Measurements from ENCODE around the gene PRKAG1. TPM values are rescaled to one million over a fixed set of nuclear protein-coding genes. Genes with fewer than 3 reads are reported as not detected.

The PRKAG1 gene
- total and polyA plus RNA-seq, 7 experiments from 2014 or later = 34.0 to 74.4 (median 49.6) TPM

- ATAC-seq = no peak
- ChIA-PET CTCF (interaction anchor here (2.3 kb wide), 1 partner anchor 10 kb away, joined by 8 read pairs; no protein-coding TSS in a partner anchor), POLR2A (interaction anchor here (1.0 kb wide), 1 partner anchor 15 kb away, joined by 4 read pairs; the partner anchor contains the start of gene WNT1)
- Mint-ChIP-seq H3K9me3 (peaks cover 0 to 1% (median 0%) of the 10 kb centered on the region in 11 donors), H3K27ac (no peak overlapping the region), H3K36me3 (no peaks in the 10 kb centered on the region), H3K27me3 (peaks cover 44 to 74% (median 61%) of the 10 kb centered on the region in 5 donors), H3K4me1 (peaks cover 15 to 27% (median 21%) of the 10 kb centered on the region in 7 donors), H3K4me3 (no peak overlapping the region)
- H3K27ac ChIP-seq (ENCODE audit: low read depth, low read length) = no peak overlapping the region
- H3K36me3 ChIP-seq (ENCODE audit: control insufficient read depth in 2 of 3, insufficient read depth in 3 of 3, low read length in 3 of 3) = no peaks in the 10 kb centered on the region
- intact Hi-C loops (cut with micrococcal nuclease) = loop anchor here (2.0 kb wide), 2 partner anchors 13 to 59 kb away; no protein-coding TSS in a partner anchor
- H3K27me3 ChIP-seq (ENCODE audit: control insufficient read depth in 2 of 2, insufficient read depth in 2 of 2, low read length in 2 of 2) = peaks cover 0 to 20% of the 10 kb centered on the region in 2 donors
- H3K9me3 ChIP-seq (ENCODE audit: control insufficient read depth in 2 of 3, low read length in 3 of 3) = no peaks in the 10 kb centered on the region
- DNase-seq = no peak
- H3K4me3 ChIP-seq (ENCODE audit: low read length) = no peak overlapping the region
- peaks cover 4 to 18% of the 10 kb centered on the region in 2 donors for H3K4me1 ChIP-seq (ENCODE audit: control insufficient read depth in 2 of 2, insufficient read depth in 2 of 2, low read length in 2 of 2)
These were observed 24.8 kb downstream of the PRKAG1 start for GRCh38 chr12:48993787-48994186.

DNA sequence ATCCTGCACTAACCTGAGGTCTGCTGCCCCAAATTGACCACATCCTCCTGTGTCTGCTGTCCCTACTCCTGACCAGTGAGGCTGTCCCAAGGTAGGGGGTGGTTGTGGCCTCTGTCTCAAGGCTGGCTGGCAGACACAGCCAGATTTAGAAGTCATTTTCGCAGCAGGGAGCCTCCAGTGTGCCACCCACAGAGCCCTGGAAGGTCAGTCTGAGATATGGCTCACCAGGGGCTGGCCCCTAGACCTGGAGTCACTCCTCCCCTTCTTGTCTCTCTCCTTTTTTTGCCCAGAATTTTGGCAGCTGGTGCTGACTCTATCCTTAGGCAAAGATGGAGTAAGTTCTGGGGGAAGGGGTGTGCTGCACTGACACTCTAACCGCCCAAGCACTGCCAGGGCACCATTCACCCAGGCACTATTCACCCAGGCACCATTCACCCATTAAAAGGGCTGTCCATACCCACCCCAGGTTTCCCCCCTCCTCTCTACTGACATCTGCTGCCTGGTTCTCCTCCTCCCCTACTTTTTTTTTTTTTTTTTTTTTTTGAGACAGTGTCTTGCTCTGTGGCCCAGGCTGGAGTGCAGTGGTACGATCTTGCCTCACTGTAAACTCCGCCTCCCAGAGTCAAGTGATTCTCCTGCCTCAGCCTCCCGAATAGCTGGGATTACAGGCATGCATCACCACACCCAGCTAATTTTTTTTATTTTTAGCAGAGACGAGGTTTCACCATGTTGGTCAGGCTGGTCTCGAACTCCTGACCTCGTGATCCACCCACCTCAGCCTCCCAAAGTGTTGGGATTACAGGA is 27.1 kb downstream of the PRKAG1 start:
- Mint-ChIP-seq H3K9me3 (peaks cover 0 to 1% (median 0%) of the 10 kb centered on the region in 11 donors), H3K27ac (no peak overlapping the region), H3K36me3 (no peaks in the 10 kb centered on the region), H3K4me1 (peaks cover 9 to 20% (median 18%) of the 10 kb centered on the region in 7 donors), H3K4me3 (no peak overlapping the region), H3K27me3 (peaks cover 47 to 78% (median 59%) of the 10 kb centered on the region in 5 donors)
- Histone ChIP-seq H3K36me3 (ENCODE audit: control insufficient read depth in 2 of 3, insufficient read depth in 3 of 3, low read length in 3 of 3) (no peaks in the 10 kb centered on the region), H3K27me3 (ENCODE audit: control insufficient read depth in 2 of 2, insufficient read depth in 2 of 2, low read length in 2 of 2) (peaks cover 0 to 5% of the 10 kb centered on the region in 2 donors), H3K4me1 (ENCODE audit: control insufficient read depth in 2 of 2, insufficient read depth in 2 of 2, low read length in 2 of 2) (peaks cover 0 to 4% of the 10 kb centered on the region in 2 donors), H3K9me3 (ENCODE audit: control insufficient read depth in 2 of 3, low read length in 3 of 3) (no peaks in the 10 kb centered on the region), H3K4me3 (ENCODE audit: low read length) (no peak overlapping the region), H3K27ac (ENCODE audit: low read depth, low read length) (no peak overlapping the region)
- ChIA-PET POLR2A (interaction anchor here (1.2 kb wide), 1 partner anchor 8 kb away, joined by 3 read pairs; no protein-coding TSS in a partner anchor), CTCF (interaction anchor here (0.5 to 1.3 kb wide), 6 partner anchors 12 to 80 kb away, joined by 3 to 4 read pairs (median 3); partner anchors contain the start of gene WNT1)
- intact Hi-C loops (cut with micrococcal nuclease) = no loop called here
- no peak for DNase-seq
- no peak for ATAC-seq

DNA sequence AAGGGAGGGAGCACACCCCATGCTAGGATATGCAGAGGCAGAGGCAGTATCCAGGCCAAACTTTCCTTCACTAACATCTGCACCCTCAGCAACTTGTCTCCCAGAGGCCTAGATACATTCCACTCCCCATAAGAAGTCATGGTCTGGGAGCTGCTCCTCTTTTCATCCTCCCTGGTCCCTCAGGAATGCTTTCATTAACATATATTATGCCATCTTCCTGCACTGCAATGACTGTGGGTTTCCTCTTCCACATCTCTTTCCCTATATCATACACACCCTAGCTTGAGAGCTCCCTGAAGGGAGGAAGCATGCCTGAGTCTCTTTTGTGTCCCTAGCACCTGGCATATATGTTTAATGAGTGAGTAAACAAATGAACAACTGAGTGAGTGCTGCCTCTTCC is 28.0 kb downstream of the PRKAG1 start:
- ChIA-PET POLR2A (interaction anchor here (0.9 kb wide), 1 partner anchor 10 kb away, joined by 3 read pairs; no protein-coding TSS in a partner anchor), CTCF (interaction anchor here (0.5 kb wide), 1 partner anchor 71 kb away, joined by 4 read pairs; no protein-coding TSS in a partner anchor)
- Mint-ChIP-seq H3K36me3 (no peaks in the 10 kb centered on the region), H3K9me3 (peaks cover 0 to 1% (median 0%) of the 10 kb centered on the region in 11 donors), H3K4me1 (peaks cover 7 to 18% (median 15%) of the 10 kb centered on the region in 7 donors), H3K4me3 (no peak overlapping the region), H3K27ac (no peak overlapping the region), H3K27me3 (peaks cover 39 to 78% (median 51%) of the 10 kb centered on the region in 5 donors)
- intact Hi-C loops (cut with micrococcal nuclease) = no loop called here
- no peaks in the 10 kb centered on the region for H3K36me3 ChIP-seq (ENCODE audit: control insufficient read depth in 2 of 3, insufficient read depth in 3 of 3, low read length in 3 of 3)
- H3K4me1 ChIP-seq (ENCODE audit: control insufficient read depth in 2 of 2, insufficient read depth in 2 of 2, low read length in 2 of 2) = peaks cover 0 to 4% of the 10 kb centered on the region in 2 donors
- no peak overlapping the region for H3K4me3 ChIP-seq (ENCODE audit: low read length)
- peaks cover 0 to 5% of the 10 kb centered on the region in 2 donors for H3K27me3 ChIP-seq (ENCODE audit: control insufficient read depth in 2 of 2, insufficient read depth in 2 of 2, low read length in 2 of 2)
- DNase-seq (no peak), ATAC-seq (no peak)
- H3K9me3 ChIP-seq (ENCODE audit: control insufficient read depth in 2 of 3, low read length in 3 of 3) = no peaks in the 10 kb centered on the region
- no peak overlapping the region for H3K27ac ChIP-seq (ENCODE audit: low read depth, low read length)

DNA sequence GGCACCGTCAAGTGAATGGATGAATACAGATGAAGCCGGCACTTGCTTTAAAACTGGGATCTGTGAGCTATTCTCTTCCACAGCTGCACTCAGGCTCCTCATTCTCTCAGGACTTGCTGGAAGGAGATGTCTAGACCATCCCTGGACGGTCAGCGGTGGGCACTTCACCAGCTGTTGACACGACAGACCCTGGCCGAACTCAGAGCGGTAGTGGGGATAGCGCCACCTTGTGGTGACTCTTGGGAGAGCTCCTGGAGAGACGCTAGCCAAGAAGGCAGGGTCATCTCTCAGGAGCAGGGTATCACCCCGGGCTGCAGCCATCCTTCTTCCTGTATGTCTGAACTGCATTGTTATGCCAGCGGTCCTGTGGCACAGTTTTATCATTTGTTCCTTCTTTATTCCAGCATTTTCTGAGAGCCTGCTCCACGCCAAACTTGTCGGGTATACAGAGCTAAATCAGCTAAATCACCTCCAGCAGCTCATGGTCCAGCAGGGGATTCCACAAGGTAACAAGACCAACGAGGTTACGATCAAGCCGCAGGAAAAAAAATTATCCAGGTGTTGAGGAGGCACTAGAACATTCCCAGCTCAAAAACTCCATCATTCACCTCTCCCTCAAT is 30.4 kb downstream of the PRKAG1 start:
- DNase-seq (peak in 8 of 9 donors; percentile 45 to 82 (median 60)), ATAC-seq (peak; percentile 90)
- Mint-ChIP-seq H3K27ac (no peak overlapping the region), H3K4me3 (no peak overlapping the region), H3K4me1 (peaks cover 0 to 12% (median 8%) of the 10 kb centered on the region in 7 donors), H3K27me3 (peaks cover 21 to 79% (median 31%) of the 10 kb centered on the region in 5 donors), H3K9me3 (peaks cover 0 to 1% (median 0%) of the 10 kb centered on the region in 11 donors), H3K36me3 (no peaks in the 10 kb centered on the region)
- intact Hi-C loops (cut with micrococcal nuclease) = loop anchor here (1.0 to 5.0 kb wide), 5 partner anchors 8 to 84 kb away; a partner anchor contains a TSS
- no peaks in the 10 kb centered on the region for H3K4me1 ChIP-seq (ENCODE audit: control insufficient read depth in 2 of 2, insufficient read depth in 2 of 2, low read length in 2 of 2)
- no peak overlapping the region for H3K27ac ChIP-seq (ENCODE audit: low read depth, low read length)
- H3K9me3 ChIP-seq (ENCODE audit: control insufficient read depth in 2 of 3, low read length in 3 of 3) = no peaks in the 10 kb centered on the region
- no peaks in the 10 kb centered on the region for H3K27me3 ChIP-seq (ENCODE audit: control insufficient read depth in 2 of 2, insufficient read depth in 2 of 2, low read length in 2 of 2)
- no peak overlapping the region for H3K4me3 ChIP-seq (ENCODE audit: low read length)
- ChIA-PET CTCF (interaction anchor here (0.7 to 2.2 kb wide), 19 partner anchors 9 to 1411 kb away, joined by 3 to 36 read pairs (median 6); partner anchors contain the start of genes ARF3, FKBP11 and WNT1), POLR2A (interaction anchor here (0.6 to 1.6 kb wide), 5 partner anchors 9 to 194 kb away, joined by 3 to 9 read pairs (median 3); no protein-coding TSS in a partner anchor)
- no peaks in the 10 kb centered on the region for H3K36me3 ChIP-seq (ENCODE audit: control insufficient read depth in 2 of 3, insufficient read depth in 3 of 3, low read length in 3 of 3)

GRCh38 chr12:48986720-48987291 is 31.8 kb downstream of the PRKAG1 start:
- Mint-ChIP-seq H3K27ac (no peak overlapping the region), H3K27me3 (peaks cover 20 to 85% (median 29%) of the 10 kb centered on the region in 5 donors), H3K9me3 (peaks cover 0 to 1% (median 0%) of the 10 kb centered on the region in 11 donors), H3K36me3 (no peaks in the 10 kb centered on the region), H3K4me3 (no peak overlapping the region), H3K4me1 (peaks cover 8 to 19% (median 15%) of the 10 kb centered on the region in 7 donors)
- Histone ChIP-seq H3K27me3 (ENCODE audit: control insufficient read depth in 2 of 2, insufficient read depth in 2 of 2, low read length in 2 of 2) (no peaks in the 10 kb centered on the region), H3K4me3 (ENCODE audit: low read length) (no peak overlapping the region), H3K4me1 (ENCODE audit: control insufficient read depth in 2 of 2, insufficient read depth in 2 of 2, low read length in 2 of 2) (peaks cover 2 to 3% of the 10 kb centered on the region in 2 donors), H3K36me3 (ENCODE audit: control insufficient read depth in 2 of 3, insufficient read depth in 3 of 3, low read length in 3 of 3) (no peaks in the 10 kb centered on the region), H3K27ac (ENCODE audit: low read depth, low read length) (no peak overlapping the region), H3K9me3 (ENCODE audit: control insufficient read depth in 2 of 3, low read length in 3 of 3) (no peaks in the 10 kb centered on the region)
- ATAC-seq (no peak), DNase-seq (no peak)
- ChIA-PET POLR2A (no interaction called here), CTCF (interaction anchor here (1.1 to 2.2 kb wide), 2 partner anchors 9 to 57 kb away, joined by 3 to 36 read pairs; partner anchors contain the start of gene WNT1)
- intact Hi-C loops (cut with micrococcal nuclease) = loop anchor here in 1 of 2 donors (5.0 kb wide), 1 partner anchor 65 kb away; no protein-coding TSS in a partner anchor

- Mint-ChIP-seq H3K27me3 (peaks cover 20 to 93% (median 31%) of the 10 kb centered on the region in 5 donors), H3K4me3 (no peak overlapping the region), H3K4me1 (peaks cover 17 to 27% (median 22%) of the 10 kb centered on the region in 7 donors), H3K9me3 (no peaks in the 10 kb centered on the region), H3K27ac (no peak overlapping the region), H3K36me3 (no peaks in the 10 kb centered on the region)
- POLR2A ChIA-PET = no interaction called here
- Histone ChIP-seq H3K4me3 (ENCODE audit: low read length) (no peak overlapping the region), H3K27me3 (ENCODE audit: control insufficient read depth in 2 of 2, insufficient read depth in 2 of 2, low read length in 2 of 2) (no peaks in the 10 kb centered on the region), H3K4me1 (ENCODE audit: control insufficient read depth in 2 of 2, insufficient read depth in 2 of 2, low read length in 2 of 2) (peaks cover 8 to 12% of the 10 kb centered on the region in 2 donors), H3K36me3 (ENCODE audit: control insufficient read depth in 2 of 3, insufficient read depth in 3 of 3, low read length in 3 of 3) (no peaks in the 10 kb centered on the region), H3K27ac (ENCODE audit: low read depth, low read length) (no peak overlapping the region), H3K9me3 (ENCODE audit: control insufficient read depth in 2 of 3, low read length in 3 of 3) (no peaks in the 10 kb centered on the region)
- CTCF ChIA-PET = interaction anchor here (1.1 kb wide), 1 partner anchor 58 kb away, joined by 3 read pairs; no protein-coding TSS in a partner anchor
- ATAC-seq (no peak), DNase-seq (no peak)
- intact Hi-C loops (cut with micrococcal nuclease) = loop anchor here in 1 of 2 donors (5.0 kb wide), 1 partner anchor 64 kb away; no protein-coding TSS in a partner anchor
These were observed 32.7 kb downstream of the PRKAG1 start for GRCh38 chr12:48985901-48986300.
